OCI-LY7 (cell line): Measurements from ENCODE around the gene XYLT1.

Source experiments
- EZH2phosphoT487 ChIP-seq: fragments of 200-600 bp; sonication (generic); IDR thresholded peaks from 2 replicates; pipeline ENCODE4 v1.6.1; 2018; ENCODE audit warnings: low read depth, borderline replicate concordance, mild to moderate bottlenecking, mixed run types, antibody characterized with exemption, low read length, moderate library complexity, mixed read lengths
- TF ChIP-seq, protein P1 (sequence below): fragments of 200-600 bp; sonication (generic); conservative IDR thresholded peaks from 2 replicates; pipeline ENCODE4 v1.5.1; 2014; ENCODE audit warnings: mild to moderate bottlenecking, antibody characterized with exemption, low read length, moderate library complexity, mixed read lengths

DNA sequence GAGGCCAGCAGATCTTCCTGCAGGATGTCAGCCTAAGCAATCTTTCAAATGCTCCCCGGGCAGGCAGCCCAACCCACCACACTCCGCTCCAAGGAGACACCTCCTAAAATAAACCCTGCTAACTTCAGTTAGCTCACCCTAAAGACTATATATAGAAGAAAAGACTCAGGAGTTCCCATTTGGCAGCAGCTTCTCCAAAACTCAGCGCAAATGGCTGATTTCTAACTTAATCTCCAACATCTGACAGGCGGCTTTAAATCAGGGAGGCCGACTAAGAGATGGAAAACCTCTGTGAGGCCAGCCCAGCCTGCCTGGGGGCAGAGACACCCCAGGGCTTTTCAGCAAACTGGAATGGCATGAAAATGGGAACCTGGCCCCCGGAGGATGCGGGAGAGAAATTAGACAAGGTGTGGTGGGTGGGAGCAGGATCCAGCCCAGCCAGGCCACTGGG is 91.6 kb downstream of the XYLT1 start:
- TF ChIP-seq, protein P1, sequence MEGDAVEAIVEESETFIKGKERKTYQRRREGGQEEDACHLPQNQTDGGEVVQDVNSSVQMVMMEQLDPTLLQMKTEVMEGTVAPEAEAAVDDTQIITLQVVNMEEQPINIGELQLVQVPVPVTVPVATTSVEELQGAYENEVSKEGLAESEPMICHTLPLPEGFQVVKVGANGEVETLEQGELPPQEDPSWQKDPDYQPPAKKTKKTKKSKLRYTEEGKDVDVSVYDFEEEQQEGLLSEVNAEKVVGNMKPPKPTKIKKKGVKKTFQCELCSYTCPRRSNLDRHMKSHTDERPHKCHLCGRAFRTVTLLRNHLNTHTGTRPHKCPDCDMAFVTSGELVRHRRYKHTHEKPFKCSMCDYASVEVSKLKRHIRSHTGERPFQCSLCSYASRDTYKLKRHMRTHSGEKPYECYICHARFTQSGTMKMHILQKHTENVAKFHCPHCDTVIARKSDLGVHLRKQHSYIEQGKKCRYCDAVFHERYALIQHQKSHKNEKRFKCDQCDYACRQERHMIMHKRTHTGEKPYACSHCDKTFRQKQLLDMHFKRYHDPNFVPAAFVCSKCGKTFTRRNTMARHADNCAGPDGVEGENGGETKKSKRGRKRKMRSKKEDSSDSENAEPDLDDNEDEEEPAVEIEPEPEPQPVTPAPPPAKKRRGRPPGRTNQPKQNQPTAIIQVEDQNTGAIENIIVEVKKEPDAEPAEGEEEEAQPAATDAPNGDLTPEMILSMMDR, result no peak
- no peak for TF ChIP-seq EZH2phosphoT487
